Activated CD4-positive, CD25-positive, alpha-beta regulatory T cell treated with anti-CD3 and anti-CD28 coated beads, Interleukin-2, amount 50 U/mL, for 16 hours (primary cell): ENCODE data around the gene TSSC4.

Source experiments
- DNase-seq: peaks from one replicate; pipeline ENCODE4 v3.0.0-alpha.2; 2020; ENCODE audit warnings: low read depth, low spot score

TSSC4 gene

GRCh38 chr11:2400762-2401435 lies 349 bp downstream of the TSSC4 start:
- DNase-seq: no peak

GRCh38 chr11:2401436-2401984 lies 960 bp downstream of the TSSC4 start:
- DNase-seq: no peak

- no peak for DNase-seq
Observed at GRCh38 chr11:2402106-2402505, 1.6 kb downstream of the TSSC4 start.

- no peak for DNase-seq
Observed at GRCh38 chr11:2402890-2403645, 2.5 kb downstream of the TSSC4 start.

GRCh38 chr11:2404735-2405196 lies 4.2 kb downstream of the TSSC4 start:
- no peak for DNase-seq

- DNase-seq: no peak
Observed at GRCh38 chr11:2406451-2406850, 5.9 kb downstream of the TSSC4 start.

GRCh38 chr11:2406878-2407410 lies 6.4 kb downstream of the TSSC4 start:
- DNase-seq: no peak

- no peak for DNase-seq
Observed at GRCh38 chr11:2408671-2409070, 8.1 kb downstream of the TSSC4 start.

- DNase-seq: no peak
Observed at GRCh38 chr11:2409126-2409525, 8.6 kb downstream of the TSSC4 start.

- no peak for DNase-seq
Observed at GRCh38 chr11:2409611-2410468, 9.3 kb downstream of the TSSC4 start.

- no peak for DNase-seq
Observed at GRCh38 chr11:2410616-2411015, 10.1 kb downstream of the TSSC4 start.

GRCh38 chr11:2411446-2412305 lies 11.1 kb downstream of the TSSC4 start:
- no peak for DNase-seq

- no peak for DNase-seq
Observed at GRCh38 chr11:2412323-2412722, 11.8 kb downstream of the TSSC4 start.

GRCh38 chr11:2413742-2414579 lies 13.4 kb downstream of the TSSC4 start:
- no peak for DNase-seq

GRCh38 chr11:2414616-2415015 lies 14.1 kb downstream of the TSSC4 start:
- no peak for DNase-seq

- DNase-seq: no peak
Observed at GRCh38 chr11:2415171-2415570, 14.6 kb downstream of the TSSC4 start.

GRCh38 chr11:2415601-2416380 lies 15.2 kb downstream of the TSSC4 start:
- no peak for DNase-seq

GRCh38 chr11:2416765-2417164 lies 16.2 kb downstream of the TSSC4 start:
- DNase-seq: no peak
